Adrenal gland (tissue), 5 donors: Measurements from ENCODE around the gene MYCBP2.

Experiments used
- POLR2A ChIP-seq, 2 donors: fragments of 450-650 bp; IDR thresholded peaks; one replicate each; pipeline ENCODE4 v1.6.1; 2017; ENCODE audit warnings: antibody characterized with exemption in 2 of 2, mild to moderate bottlenecking in 2 of 2, moderate library complexity in 1 of 2
- TF ChIP-seq, protein P1 (sequence below), 6 experiments: fragments of 450-650 bp in 4 of 6; fragments of 200-600 bp in 2 of 6; sonication (generic) in 1 of 6; IDR thresholded peaks; 1 replicate in 5 of 6; 2 replicates in 1 of 6; pipeline versions ENCODE4 v1.5.1 to v1.8.0; 2016 to 2021; ENCODE audit warnings: antibody characterized with exemption in 6 of 6, mild to moderate bottlenecking in 2 of 6, moderate library complexity in 1 of 6
- donor health status: DM: no; HTN: no; CAD: no.

DNA sequence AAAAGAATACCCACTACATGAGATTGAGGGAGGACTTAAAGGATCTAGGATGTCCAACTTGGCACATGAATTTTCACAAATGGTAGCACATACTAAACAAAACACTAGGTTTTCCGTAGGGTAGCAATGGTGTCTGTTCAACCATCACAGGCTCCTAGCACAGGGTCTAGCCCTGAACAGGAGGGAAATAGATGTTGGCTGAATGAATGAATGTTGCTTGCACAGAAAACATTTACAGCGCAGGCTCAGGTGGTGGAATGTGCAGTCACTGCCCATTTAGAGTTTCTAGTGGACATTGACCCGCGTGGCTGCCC is 1.9 kb upstream of the MYCBP2 start:
- TF ChIP-seq, protein P1, sequence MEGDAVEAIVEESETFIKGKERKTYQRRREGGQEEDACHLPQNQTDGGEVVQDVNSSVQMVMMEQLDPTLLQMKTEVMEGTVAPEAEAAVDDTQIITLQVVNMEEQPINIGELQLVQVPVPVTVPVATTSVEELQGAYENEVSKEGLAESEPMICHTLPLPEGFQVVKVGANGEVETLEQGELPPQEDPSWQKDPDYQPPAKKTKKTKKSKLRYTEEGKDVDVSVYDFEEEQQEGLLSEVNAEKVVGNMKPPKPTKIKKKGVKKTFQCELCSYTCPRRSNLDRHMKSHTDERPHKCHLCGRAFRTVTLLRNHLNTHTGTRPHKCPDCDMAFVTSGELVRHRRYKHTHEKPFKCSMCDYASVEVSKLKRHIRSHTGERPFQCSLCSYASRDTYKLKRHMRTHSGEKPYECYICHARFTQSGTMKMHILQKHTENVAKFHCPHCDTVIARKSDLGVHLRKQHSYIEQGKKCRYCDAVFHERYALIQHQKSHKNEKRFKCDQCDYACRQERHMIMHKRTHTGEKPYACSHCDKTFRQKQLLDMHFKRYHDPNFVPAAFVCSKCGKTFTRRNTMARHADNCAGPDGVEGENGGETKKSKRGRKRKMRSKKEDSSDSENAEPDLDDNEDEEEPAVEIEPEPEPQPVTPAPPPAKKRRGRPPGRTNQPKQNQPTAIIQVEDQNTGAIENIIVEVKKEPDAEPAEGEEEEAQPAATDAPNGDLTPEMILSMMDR (IDR thresholded peaks at IDR 0.05), result no peak
- TF ChIP-seq POLR2A (IDR thresholded peaks at IDR 0.05), result no peak
